HG03469 (cell line): ENCODE data around the gene ABLIM1.

Experiments
- ATAC-seq: cut with Tn5 transposase; IDR thresholded peaks from one replicate; pipeline ENCODE4 v1.9.1; 2021; ENCODE audit warnings: mild to moderate bottlenecking, moderate library complexity, moderate number of reproducible peaks; ENCODE audit not compliant: unreplicated experiment

Gene ABLIM1

GRCh38 chr10:114649217-114649903, 8.7 kb downstream of the ABLIM1 start:
- no peak for ATAC-seq

- no peak for ATAC-seq
These were observed 9.7 kb downstream of the ABLIM1 start for GRCh38 chr10:114648368-114648767.

- ATAC-seq: no peak
These were observed 10.4 kb downstream of the ABLIM1 start for GRCh38 chr10:114647545-114648138.

GRCh38 chr10:114646426-114646825, 11.6 kb downstream of the ABLIM1 start:
- ATAC-seq: no peak

GRCh38 chr10:114645706-114646105, 12.4 kb downstream of the ABLIM1 start:
- ATAC-seq: no peak

- ATAC-seq: no peak
These were observed 14.9 kb downstream of the ABLIM1 start for GRCh38 chr10:114643158-114643557.

DNA sequence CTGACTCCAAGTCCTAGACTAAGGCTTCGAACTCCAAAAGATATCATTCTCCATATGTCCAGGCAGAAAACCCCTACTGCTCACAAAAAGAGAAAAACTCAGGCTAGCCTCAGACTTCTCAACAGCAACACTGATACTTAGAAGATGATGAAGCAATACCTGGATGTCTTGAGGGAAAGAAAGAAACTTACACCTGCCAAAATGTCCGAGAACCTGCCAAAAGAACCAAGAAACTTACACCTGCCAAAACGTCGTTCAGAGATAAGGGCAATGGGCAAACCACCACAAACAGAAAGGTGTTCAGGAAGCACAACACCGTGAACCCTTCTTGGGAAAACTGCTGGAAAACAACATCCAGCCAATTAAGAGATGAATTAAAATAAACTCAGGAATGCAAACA, 15.3 kb downstream of the ABLIM1 start:
- no peak for ATAC-seq

DNA sequence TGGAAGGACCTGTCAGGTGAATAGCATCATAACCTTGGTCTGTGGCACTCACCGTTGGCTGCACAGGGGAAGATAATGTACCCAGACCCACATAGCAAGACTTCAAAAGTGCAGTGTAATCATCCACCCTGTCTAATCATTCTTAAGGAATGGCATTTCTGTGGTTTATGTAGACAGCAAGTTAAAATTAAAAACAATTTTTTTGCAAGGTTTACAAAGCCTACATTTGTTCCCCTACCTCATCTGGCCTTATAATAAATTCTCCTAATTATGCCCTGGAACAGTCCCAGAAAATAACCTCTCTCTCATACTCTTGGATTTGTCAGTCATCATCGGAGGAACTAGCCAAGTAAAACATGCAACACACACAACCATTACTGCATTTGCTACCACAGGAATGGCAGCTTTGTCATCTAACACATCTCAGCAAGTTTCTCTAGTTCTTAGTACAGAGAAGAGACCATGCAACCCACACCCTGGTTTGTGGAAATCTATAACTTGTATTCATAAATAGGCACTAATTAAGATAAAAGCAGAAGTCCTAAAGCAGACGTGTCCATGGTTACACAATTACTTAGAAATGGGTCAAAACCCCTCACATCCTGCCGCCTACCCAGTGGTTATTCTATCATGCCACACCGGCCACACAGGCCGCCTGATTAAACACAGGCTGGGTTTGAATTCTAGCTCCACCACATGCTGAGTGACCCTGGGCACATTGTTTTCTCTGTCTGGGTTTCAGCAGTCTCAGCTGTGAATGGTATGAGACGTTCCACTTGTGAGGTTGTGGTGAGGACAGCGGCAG, 19.1 kb downstream of the ABLIM1 start:
- peak; percentile 69 for ATAC-seq

GRCh38 chr10:114635797-114636550, 22.1 kb downstream of the ABLIM1 start:
- ATAC-seq: no peak

GRCh38 chr10:114635101-114635500, 23.0 kb downstream of the ABLIM1 start:
- no peak for ATAC-seq

GRCh38 chr10:114634609-114634979, 23.5 kb downstream of the ABLIM1 start:
- no peak for ATAC-seq

GRCh38 chr10:114632869-114633715, 25.0 kb downstream of the ABLIM1 start:
- ATAC-seq: no peak

DNA sequence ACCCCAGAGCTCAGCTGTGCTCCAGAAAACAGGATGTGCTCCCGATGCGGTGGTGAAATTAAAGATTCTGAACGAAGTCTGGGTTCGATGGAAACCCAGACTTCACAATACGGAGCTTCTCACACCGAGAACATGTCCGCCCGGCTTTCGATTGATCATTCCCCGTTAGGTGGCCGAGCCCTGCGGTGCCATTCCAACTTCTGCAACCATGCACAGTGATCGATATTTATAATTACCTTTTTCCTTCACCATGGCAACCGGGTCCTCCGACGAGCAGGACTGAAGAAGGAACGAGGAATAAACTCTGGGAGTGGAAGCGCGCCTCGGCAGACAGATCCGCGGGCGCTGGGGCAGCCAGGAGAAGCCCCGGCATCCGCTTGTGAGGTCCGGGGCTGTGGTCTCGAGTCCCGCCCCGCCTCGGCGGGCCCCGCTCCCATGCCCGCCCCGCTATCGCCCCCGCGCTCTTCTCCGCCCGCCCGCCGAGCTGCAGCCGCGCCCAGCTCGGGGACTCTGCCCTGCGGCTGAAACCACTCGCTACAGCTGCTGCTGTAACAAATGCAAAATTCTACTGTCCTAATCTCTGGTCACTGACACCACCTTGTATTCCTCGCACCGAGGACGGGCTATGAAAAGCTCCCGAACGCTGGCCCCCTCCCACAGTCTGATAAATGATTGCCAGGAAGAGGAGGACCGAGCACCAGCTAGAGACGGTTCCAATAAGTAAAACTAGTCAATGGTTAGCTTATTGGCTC, 26.2 kb downstream of the ABLIM1 start:
- ATAC-seq: no peak

DNA sequence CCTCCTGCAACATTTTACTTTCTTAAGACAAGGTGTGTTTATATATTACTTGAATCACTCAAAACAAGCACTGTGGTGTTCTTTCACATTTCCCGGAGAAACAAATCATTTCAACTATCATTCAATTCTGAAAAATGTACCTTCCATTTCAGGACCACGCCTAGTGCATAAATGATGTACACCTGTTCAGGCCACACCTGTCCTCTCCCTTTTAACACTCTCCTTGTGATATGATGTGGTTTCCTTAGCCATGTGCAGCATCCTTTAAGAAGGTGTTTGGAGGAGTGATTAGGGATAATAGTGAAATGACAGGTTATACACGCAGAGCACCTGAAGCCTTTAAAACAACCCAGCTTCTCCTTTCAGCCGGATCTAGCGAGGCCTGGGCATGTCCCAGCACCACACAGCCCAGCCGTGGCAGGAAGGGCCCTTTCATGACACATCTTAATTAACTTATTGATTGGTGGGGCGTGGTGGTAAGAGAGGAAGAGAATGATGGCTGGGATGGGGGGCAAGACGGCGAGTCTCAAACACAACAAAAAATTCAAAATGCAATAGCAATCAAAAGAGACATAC, 26.9 kb downstream of the ABLIM1 start:
- no peak for ATAC-seq

DNA sequence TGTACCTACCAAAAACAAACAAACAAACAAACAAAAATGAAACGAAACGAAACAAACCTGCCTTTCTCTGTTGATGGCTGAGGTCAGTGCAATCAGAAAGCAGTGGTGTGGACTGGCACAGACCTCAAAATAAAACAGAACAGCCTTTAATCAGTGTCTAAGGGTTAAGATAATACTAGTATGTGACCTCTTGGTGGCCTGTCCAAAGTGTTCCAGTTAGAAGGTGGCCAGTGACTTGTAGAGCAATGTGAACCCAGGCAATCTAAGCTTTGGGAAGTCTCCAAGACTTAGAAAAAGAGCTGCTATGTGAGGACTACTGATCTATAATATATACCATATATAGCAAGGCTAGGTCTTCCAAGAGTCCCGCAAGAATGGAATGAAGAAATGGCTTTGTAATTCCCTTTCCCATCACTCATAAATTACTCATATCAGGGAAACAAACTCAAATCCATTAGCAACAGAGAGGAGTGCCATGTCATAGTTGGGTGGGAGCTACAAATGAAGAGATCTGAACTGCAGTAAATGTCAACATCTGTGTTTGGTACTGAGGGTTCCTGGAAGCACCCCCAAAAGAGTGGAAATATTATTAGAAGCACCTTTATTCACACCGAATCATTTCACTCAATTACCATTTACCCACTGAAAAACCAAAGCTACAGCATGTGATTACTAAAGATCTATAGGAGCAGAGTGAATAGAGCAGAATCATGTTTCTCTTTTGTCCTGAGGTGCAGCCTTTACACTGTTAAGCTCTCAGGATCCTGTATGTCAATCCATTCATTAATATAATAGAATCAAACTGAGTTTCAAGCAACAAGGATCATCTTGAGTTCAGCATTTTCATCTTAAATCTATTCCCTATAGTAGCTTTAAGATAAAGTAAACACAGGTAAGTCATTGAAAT, 28.0 kb downstream of the ABLIM1 start:
- ATAC-seq: no peak

DNA sequence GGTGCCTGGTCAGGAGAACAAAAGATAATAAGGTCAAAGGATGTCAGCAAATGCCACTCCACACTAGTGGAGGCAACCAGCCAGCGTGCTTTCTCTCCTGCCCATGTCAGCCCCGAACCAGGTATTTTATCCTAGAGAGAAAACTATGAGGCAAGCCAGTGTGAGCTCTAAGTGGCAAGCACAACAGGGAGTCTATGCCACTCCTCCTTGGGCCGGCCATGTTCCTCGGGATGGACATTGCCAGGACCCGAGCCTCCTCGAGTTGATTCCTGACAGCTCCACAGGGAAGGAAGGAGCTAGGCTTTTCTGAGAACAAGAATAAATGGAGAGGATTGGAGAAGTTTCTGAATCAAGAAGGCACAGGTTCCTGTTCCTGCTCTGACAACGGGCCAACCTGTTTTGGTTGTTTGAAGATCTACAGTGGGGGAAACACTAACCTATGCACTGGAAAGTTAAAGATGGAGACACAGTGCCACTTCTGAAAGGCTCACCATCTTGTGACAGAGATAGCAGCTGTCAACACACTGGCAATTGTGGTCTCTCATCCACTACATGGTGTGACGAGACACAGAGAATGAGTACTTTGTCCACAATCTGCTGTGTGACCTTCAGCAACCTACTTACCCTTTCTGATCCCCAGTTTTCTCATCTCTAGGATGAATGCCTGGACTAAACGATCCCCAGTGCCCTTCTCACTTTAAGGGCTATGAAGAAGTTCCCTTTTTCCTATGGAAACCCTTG, 28.8 kb downstream of the ABLIM1 start:
- ATAC-seq: no peak

- no peak for ATAC-seq
These were observed 30.0 kb downstream of the ABLIM1 start for GRCh38 chr10:114628106-114628505.

- ATAC-seq: no peak
These were observed 31.2 kb downstream of the ABLIM1 start for GRCh38 chr10:114626841-114627240.
